Fibroblast of villous mesenchyme (primary cell): ENCODE data around the gene FBXL15. TPM values are rescaled to one million over a fixed set of nuclear protein-coding genes. Genes with fewer than 3 reads are reported as not detected.

Experiments
- DNase-seq: peaks from one replicate; pipeline ENCODE4 v3.0.0-alpha.2; 2010; ENCODE audit warnings: low read depth
- H3K4me3 ChIP-seq: 2 replicates; pipeline ENCODE4 v1.5.1; 2011; ENCODE audit warnings: low read depth, mild to moderate bottlenecking, low read length
- small RNA-seq: library from RNA; depleted of rRNA; stranded (forward); fragments of <200 nt; gene quantifications from one replicate; pipeline ENCODE3, GENCODE V24; 2012
- total RNA-seq: library from RNA; depleted of rRNA; stranded (reverse); fragments of >200 nt; gene quantifications from 2 replicates; pipeline ENCODE4 v1.2.3, GENCODE V29; 2012
- TF ChIP-seq, protein P1 (sequence below): IDR thresholded peaks from 2 replicates; pipeline ENCODE4 v1.5.1; 2012; ENCODE audit warnings: low read depth, mild to moderate bottlenecking, low read length; ENCODE audit not compliant: insufficient read depth

FBXL15 gene
- total RNA-seq, 1 donor: 4.3 TPM

DNA sequence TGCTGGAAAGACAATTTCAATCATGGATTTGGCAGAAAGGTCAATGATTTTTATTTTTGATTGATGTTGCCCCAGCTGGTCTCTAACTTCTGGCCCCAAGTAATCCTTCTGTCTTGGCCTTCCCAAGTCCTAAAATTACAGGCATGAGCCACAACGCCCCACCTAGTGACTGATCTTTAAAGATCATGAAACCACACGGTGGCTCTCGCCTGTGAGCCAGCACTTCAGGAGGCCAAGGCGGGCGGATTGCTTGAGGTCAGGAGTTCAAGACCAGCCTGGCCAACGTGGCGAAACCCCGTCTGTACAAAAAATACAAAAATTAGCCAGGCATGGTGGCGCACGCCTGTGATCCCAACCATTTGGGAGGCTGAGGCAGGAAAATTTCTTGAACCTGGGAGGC is 43.3 kb downstream of the FBXL15 start:
- no peak for DNase-seq
- H3K4me3 ChIP-seq: no peak overlapping the region
- TF ChIP-seq, protein P1, sequence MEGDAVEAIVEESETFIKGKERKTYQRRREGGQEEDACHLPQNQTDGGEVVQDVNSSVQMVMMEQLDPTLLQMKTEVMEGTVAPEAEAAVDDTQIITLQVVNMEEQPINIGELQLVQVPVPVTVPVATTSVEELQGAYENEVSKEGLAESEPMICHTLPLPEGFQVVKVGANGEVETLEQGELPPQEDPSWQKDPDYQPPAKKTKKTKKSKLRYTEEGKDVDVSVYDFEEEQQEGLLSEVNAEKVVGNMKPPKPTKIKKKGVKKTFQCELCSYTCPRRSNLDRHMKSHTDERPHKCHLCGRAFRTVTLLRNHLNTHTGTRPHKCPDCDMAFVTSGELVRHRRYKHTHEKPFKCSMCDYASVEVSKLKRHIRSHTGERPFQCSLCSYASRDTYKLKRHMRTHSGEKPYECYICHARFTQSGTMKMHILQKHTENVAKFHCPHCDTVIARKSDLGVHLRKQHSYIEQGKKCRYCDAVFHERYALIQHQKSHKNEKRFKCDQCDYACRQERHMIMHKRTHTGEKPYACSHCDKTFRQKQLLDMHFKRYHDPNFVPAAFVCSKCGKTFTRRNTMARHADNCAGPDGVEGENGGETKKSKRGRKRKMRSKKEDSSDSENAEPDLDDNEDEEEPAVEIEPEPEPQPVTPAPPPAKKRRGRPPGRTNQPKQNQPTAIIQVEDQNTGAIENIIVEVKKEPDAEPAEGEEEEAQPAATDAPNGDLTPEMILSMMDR: no peak

DNA sequence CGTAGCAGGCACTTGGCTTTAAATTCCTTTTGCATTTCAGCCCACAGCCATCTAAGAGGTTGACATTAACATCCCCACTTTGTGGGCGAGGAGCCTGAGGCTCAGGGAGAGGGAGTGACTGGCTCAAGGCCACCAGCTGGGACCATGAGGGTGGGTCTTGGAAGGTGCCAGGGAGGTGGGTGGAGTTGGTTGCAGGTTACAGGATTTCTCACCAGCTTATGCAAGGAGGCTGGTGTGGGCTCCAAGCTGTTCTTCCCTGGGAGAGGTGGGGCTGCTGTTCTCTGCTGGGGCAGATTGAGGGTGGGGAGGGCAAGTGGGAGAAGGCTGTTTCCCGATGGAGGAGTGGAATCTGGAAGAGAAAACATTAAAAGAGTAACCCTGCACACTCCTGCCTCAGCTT is 44.8 kb downstream of the FBXL15 start:
- TF ChIP-seq, protein P1: no peak
- DNase-seq: no peak
- no peak overlapping the region for H3K4me3 ChIP-seq

DNA sequence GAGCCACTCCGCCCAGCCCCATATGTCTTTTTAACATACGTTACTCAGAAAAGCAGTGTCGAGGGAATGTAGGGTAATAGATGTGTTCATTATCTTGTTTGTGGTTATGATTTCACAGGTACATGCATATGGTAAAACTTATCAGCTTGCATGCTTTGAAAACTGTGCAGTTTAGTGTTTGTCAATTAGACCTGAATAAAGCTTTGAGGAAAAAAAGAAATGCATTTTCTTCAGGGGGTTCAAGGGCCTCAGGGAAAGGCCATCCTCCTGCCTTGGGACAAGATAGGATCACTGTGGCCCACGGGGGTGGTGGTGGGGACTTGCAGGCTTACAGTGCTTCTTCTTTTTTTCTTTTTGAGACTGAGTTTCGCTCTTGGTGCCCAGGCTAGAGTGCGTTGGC is 46.7 kb downstream of the FBXL15 start:
- DNase-seq: no peak
- H3K4me3 ChIP-seq: no peak overlapping the region
- TF ChIP-seq, protein P1: no peak

- DNase-seq: no peak
Measured at GRCh38 chr10:102467971-102468438, 47.4 kb downstream of the FBXL15 start.

GRCh38 chr10:102468683-102469082 is 48.0 kb downstream of the FBXL15 start:
- DNase-seq: peak; percentile 61
- TF ChIP-seq, protein P1: no peak
- H3K4me3 ChIP-seq: no peak overlapping the region

More at GRCh38 chr10:102467971-102468438, 47.4 kb downstream of the FBXL15 start:
- TF ChIP-seq, protein P1: no peak
- no peak overlapping the region for H3K4me3 ChIP-seq

GRCh38 chr10:102470579-102471546 is 50.2 kb downstream of the FBXL15 start:
- TF ChIP-seq, protein P1: no peak
- H3K4me3 ChIP-seq: no peak overlapping the region
- no peak for DNase-seq

Small RNA genes within 50 kb of the gene (small RNA-seq; reads per million reads assigned to genes)
- gene MIR146B: 331 reads per million, percentile 98 among the genes with 10 or more reads in this experiment

Other genes starting within 250 kb of the FBXL15 start
- gene ELOVL3, start 194.5 kb upstream of the FBXL15 start, total RNA-seq: 0.32 and 0.86 TPM in 2 replicates
- under 0.01 TPM in 1 of 2 replicates, not detected in the other for gene PITX3, start 179.3 kb upstream of the FBXL15 start, total RNA-seq
- gene GBF1, start 175.3 kb upstream of the FBXL15 start, total RNA-seq: 48.3 and 58.3 TPM in 2 replicates
- 16.8 and 37.6 TPM in 2 replicates for gene NFKB2, start 25.1 kb upstream of the FBXL15 start, total RNA-seq
- gene PSD, start 2.1 kb upstream of the FBXL15 start, total RNA-seq: 1.6 and 2.2 TPM in 2 replicates
- gene CUEDC2, start 11.7 kb downstream of the FBXL15 start, total RNA-seq: 51.0 and 54.8 TPM in 2 replicates
- not detected in 2 replicates for gene C10orf95, start 30.7 kb downstream of the FBXL15 start, total RNA-seq
- gene ACTR1A, start 81.9 kb downstream of the FBXL15 start, total RNA-seq: 130 and 142 TPM in 2 replicates
- 2.3 and 3.9 TPM in 2 replicates for gene SUFU, start 83.1 kb downstream of the FBXL15 start, total RNA-seq
- 116 and 119 TPM in 2 replicates for gene TRIM8, start 223.6 kb downstream of the FBXL15 start, total RNA-seq